NCI-H1105 (cell line): ENCODE measurements around the gene CNBP.
A peak's percentile ranks its signal among the peaks of the same experiment; 100 is the strongest.
"Not testable (repeated sequence)": the region's sequence is repeated elsewhere in the genome, so short reads cannot be mapped to it uniquely, and the experiment has no call there.

Source experiments
- DNase-seq: peaks from one replicate; lab custom pipeline; 2025; lab: John Stamatoyannopoulos, UW

Gene CNBP

DNA sequence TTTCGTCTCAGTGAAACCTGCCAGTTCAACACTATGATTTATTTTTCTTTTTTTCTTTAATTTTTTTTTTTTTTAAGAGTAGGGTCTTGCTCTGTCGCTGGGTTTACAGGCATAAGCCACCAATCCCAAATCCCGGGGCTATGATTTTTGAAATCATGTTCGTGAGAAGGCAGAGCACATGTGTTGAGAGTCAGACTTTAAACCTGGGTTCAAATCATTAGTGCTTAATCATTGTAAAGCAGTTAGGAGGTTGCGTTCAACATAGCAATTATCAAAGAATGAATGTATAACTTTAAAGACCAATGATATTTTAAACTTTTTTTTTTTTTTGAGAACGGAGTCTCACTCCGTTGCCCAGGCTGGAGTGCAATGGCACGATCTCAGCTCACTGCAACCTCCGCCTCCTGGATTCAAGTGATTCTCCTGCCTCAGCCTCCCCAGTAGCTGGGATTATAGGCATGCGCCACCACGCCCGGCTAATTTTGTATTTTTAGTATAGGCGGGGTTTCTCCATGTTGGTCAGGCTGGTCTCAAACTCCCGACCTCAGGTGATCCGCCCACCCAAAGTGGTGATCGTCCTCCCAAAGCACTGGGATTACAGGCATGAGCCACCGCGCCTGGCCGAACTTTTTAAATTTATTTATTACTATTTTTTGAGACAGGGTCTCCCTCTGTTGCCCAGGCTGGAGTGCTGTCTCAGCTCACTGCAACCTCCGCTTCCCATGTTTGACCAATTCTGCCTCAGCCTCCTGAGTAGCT is 1.3 kb upstream of the CNBP start:
- not testable (repeated sequence) for DNase-seq

DNA sequence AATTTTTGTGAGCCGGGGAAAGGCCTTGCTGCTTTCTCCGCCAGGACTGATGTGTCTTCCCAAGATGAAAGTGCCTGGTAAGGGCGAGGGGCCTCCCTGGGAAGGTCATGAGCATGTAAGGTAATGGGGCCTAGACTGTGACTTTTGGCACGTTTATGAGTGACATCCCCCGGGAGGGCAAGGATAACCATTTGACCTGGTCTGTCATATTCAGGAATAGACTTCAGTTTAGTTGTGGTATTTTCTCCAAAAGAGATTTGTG is 631 bp upstream of the CNBP start:
- DNase-seq: peak; percentile 23

DNA sequence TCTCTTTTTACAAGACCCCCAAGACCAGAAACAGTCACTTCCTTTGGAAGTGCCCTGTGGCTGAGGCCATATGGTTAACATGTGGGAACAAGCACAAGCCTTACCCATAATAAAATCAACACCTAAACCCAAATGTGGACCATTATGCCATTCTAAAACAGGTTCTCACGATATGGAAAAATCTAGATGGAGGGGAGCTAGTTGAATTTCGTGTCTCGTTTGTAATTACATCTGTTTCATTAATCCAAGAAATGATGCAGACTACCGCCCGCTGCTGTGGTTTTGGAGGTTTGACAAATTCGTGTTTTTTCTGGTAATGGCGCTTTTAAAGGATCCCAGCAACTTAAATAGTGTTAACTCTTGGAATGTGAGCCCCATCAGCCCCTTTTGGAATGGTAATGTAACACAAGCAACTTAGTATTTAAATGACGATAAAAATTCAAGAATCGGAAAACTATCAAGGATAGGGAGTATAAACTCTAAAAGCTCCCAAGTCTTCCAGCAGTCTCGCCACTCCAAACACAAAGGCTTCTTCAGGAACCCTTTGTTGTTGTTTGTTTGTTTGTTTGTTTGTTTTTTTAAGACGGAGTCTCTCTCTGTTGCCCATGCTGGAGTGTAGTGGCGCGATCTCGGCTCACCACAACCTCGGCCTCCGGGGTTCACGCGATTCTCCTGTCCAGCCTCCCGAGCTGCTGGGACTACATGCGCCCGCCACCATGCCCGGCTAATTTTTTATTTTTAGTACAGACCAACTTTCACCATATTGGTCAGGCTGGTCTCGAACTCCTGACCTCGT is 1.1 kb downstream of the CNBP start:
- no peak for DNase-seq

DNA sequence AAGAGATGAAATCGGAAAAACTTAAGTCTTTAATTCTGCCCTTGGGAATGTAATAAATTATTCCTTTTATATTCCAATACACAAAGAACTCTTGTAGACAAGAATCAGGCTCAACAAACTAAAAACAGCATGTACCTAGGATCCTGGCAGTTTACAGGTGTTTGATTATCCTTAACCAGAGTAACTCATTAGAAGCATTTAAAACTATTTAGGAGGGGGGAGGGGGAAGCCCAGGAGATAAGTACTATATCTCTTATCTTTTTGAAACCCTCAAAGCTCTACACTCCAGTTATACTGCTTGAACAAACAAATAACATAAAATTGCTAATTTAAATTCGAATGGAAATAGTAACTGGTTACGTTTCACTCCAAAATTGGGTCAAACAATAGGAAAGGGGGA is 1.9 kb downstream of the CNBP start:
- DNase-seq: no peak

DNA sequence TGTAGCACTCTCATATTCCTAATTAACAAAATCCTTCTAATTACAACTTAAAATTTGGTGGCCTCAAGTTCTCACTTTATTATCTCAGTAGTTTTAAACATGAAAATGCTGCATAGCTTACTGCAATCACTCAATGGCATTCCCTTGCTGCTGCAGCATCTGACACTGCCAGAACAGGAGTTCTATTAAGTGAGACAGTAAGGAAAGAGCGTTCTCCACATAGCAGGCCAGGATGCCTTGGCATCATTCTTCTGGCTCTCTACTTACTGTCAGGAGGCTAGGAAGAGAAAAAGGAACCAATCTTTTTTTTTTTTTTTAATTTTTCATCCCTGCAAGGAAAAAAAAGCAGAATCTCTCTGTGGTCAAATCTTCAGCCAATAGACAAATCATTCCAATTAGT is 3.2 kb downstream of the CNBP start:
- no peak for DNase-seq

DNA sequence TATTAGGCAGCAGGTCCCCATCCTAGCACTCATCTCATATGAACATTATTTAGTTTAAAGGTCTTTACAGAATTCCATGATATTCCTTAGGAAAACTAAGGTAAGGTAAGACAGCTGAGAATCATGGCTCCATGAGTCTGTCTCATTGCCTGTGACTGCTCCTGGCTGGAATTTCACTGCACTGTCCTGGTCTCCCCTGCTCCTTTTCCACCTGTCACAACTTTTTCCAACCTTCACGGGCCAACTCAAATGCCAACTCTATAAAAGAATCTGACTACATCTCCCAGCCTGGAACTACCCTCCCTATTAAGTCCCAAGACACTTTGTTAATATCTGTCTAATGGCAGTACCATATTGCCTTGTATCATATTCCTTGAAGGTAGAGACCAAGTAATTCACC is 7.6 kb downstream of the CNBP start:
- DNase-seq: no peak

DNA sequence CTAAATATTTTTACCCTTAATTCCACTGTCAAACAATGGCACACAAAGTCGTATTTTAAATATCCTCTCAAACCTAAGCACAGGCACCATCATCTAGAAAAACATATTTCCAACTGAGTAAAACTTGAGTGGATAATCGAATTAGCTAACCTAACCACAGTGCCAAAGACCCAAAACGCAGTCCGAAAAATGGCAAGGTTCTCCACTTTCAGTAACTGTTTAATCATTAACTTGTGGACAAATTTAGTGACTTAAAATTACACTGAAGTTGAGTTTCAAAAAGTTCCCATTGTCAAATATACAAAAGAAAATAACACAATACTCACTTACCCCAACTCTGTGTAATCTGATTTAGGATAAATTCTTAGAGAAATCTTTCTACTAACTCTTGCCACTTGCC is 10.0 kb downstream of the CNBP start:
- no peak for DNase-seq

DNA sequence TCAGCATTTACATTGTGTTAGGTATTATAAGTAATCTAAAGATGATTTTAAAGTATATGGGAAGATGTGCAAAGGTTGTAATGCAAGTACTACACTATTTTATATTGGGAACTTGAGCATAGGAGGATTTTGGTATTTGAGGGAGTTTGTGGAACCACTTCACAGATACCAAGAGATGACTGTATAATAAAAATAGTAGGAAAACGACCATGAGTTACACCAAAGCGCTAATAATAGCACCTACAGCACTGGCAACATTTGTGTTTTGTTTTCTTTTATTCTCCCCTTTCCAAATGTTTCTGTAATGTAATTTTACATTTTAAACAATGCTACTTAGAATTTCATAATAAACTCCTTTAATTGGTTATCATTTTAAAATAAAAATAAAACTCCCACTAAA is 10.5 kb downstream of the CNBP start:
- DNase-seq: no peak

DNA sequence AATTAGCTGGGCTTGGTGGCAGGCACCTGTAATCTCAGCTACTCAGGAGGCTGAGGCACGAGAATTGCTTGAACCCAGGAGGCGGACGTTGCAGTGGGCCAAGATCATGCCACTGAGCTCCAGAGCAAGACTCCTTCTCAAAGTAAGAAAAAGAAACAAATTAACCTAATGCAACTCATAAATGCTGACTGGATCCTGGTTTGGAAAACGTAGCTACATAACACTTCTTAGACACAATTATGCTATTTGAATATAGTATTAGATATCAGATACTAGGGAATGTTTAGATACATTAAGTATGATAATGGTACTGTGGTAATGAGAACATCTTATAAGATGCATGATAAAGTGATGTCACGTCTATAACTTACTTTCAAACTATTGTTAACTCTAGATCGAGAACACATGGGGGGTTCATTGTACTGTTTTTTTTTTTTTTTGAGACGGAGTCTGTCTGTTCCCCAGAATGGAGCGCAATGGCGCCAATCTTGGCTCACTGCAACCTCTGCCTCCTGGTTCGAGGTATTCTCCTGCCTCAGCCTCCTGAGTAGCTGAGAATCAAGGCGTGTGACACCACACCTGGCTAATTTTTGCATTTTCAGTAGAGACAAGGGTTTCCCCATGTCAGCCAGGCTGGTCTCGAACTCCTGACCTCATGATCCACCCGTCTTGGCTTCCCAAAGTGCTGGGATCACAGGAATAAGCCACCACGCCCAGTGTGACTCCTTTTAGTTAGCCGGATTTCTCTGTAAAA is 16.9 kb downstream of the CNBP start:
- no peak for DNase-seq

DNA sequence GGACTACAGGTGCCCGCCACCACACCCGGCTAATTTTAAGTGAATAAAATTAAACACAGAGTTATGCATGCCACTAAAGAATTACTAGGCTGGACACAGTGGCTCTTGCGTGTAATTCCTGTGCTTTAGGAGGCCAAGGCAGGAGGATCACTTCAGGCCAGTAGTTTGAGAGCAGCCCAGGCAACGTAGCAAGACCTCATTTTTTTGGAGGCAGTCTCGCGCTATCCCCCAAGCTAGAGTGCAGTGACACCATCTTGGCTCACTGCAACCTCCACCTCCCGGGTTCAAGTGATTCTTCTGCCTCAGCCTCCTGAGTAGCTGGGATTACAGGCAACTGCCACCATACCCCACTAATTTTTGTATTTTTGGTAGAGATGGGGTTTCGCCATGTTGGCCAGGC is 18.1 kb downstream of the CNBP start:
- DNase-seq: not testable (repeated sequence)

DNA sequence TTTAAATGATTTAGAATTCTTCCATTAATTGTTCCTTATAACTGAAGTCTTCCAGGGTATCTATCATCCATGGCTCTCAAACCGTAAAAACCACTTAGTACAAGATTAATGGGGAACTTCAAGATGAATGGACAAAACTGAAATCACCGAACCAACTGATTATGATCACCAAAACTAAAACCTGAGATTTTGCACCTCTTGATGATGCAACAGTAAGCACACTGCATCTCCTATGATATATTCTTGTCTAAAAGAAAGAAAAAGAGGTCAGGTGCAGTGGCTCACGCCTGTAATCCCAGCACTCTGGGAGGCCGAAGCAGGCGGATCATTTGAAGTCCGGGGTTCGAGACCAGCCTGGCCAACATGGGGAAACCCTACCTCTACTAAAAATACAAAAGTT is 19.2 kb downstream of the CNBP start:
- no peak for DNase-seq

DNA sequence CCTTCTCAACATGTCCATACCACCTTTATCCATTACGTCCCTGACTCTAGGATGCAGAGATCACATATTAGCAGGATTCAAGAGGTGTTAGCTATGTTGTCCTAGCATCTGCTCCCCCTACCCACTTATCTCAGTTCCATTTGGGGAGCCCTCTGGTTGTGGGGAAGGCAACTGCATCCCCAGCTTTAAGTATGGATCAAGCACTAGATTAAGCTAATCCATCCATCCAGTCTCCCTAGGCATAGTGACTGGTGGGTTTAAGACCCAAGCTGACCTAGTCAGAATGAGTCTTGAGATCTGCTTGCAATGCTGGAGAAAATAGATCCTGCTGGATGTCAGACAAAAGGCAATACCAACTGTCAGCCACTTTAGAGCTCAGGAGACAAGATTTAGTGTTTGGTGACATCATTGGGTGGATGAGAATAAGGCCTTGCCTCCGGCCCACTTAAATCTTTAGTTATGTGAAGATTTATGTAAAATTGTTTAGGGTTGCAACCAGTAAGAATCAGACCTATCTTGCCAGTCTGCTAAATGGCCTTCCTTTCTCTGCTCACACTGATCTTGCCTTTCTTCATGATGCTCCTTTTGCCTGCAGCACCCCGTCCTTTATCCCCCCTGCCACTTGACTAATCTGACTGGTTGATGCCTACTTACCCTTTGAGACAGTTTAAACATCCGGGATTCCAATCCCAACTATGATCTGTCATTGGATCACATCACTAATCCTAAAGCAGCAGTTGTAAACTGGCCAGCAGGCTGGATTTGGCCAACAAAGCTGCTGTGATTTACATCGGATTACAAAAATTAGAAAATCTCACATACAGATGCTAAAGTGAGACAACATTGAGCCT is 20.7 kb downstream of the CNBP start:
- DNase-seq: no peak

DNA sequence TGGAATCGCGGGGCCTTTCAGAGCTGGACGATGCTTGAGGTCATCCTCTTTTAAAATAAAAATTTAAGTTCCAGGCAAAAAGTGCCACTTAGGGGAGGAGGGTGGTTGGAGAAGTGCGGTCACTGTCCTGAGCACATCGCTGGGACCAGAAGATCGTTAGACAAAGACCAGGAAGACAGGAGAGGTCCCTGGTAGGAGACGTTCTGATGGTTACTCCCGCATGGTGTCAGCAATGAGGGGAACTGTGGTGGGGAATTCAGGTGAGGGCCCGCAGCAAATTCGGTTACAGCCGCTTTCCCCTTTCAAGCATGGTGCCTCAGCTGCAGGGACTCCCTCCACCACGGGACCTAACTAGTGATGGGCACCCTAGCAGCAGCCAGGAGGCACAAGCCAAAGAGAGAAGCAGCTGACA is 21.8 kb downstream of the CNBP start:
- DNase-seq: no peak

DNA sequence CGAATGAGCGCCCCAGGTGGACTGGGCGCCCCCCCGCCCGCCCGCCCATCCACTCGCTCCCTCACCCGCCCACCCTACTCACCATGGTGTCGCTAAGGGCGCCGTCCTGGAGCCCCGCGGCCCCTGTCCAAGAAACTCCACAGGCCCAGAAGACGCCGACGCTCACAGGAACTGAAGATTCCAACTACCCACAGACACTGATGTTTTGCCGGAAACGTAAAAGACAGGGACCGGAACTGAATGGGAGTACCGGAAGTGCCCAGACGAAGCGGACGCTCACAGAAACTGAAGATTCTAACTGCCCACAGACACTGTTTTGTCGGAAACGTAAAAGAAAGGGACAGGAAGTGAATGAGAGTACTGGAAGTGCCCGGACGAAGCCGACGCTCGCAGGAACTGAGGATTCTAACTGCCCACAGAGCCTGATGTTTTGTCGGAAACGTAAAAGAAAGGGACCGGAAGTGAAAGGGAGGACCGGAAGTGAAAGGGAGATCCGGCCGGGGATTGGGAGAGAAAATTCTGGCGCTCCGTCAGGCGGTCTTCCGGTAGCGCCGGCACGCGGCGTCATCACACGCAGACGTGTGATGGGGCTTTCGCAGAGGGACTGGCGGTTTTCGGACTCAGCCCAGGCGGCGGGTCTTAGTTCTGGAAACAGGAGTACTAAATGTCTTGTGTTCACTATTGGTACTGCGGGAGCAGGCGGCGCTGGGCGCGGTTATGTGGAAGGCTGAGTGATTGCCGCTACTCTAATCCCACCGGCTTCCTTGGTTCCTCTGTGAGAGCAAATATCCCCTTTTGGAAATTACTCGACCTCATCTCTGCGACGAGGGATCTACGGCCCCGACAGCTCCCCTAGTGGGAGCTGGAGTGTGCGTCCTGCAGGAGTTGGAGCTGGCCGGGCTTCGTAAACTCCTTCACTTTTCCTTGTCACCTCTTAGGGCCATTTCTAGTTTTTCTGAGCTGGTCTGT is 22.5 kb downstream of the CNBP start, which contains the start of gene ISY1:
Gene ISY1, minus strand, starts transcription at position 173 of the 969 bp plus-strand sequence. Its CDS starts 88 bp downstream, at position 85.
- peak; percentile 97 for DNase-seq

DNA sequence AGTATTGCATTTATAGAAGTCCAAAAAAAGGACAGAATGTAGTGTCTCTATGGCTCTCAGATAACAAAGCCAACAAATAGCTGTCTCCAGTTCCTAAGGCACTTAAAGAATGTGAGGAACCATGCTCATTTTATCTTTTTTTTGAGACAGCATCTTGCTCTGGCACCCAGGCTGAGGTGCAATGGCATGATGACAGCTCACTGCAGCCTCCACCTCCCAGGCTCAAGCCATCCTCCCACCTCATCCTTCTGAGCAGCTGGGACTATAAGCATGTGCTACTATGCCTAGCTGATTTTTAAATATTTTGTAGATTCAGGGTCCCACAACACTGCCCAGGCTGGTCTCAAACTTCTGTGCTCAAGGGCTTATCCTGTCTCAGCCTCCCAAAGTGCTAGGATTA is 38.9 kb downstream of the CNBP start:
- DNase-seq: no peak

DNA sequence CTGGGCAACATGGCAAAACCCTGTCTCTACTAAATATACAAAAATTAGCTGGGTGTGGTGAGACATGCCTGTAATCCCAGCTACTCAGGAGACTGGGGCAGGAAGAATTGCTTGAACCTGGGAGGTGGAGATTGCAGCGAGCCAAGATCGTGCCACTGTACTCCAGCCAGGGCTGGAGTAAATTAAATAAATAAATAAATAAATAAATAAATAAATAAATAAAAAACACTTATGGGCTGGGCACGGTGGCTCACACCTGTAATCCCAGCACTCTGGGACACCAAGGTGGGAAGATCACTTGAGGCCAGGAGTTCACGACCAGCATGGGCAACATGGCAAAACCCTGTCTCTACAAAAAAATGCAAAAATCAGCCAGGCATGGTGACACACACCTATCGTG is 42.7 kb downstream of the CNBP start:
- DNase-seq: not testable (repeated sequence)

DNA sequence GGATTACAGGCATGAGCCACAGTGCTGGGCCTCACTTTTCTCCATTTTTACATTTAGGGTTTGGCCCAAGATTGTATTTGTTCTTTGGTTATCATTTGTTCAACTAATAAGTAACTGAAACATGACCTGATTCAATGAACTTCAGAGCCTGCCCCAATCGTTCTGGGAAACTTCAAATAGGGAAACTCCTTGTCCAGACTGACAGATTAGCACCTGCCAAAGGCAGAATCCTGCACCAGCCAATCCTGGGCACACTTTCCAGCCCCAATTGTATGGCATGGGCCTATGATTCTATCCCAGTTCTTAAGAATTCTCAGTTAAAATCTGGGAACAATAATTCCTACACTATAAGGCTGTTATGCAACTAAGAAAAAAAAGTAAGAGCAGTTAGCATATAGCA is 43.8 kb downstream of the CNBP start:
- no peak for DNase-seq

DNA sequence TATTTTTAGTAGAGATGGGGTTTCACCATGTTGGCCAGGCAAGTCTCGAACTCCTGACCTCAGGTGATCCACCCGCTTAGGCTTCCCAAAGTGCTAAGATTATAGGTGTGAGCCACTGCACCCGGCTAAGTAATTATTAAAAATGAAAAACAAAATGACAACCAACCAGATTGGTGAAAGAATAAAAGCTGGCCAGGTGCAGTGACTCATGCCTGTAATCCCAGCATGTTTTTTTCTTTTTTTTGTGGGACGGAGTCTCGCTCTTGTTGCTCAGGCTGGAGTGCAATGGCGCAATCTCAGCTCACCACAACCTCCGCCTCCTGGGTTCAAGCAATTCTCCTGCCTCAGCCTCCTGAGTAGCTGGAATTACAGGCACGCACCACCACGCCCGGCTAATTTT is 47.4 kb downstream of the CNBP start:
- DNase-seq: not testable (repeated sequence)

DNA sequence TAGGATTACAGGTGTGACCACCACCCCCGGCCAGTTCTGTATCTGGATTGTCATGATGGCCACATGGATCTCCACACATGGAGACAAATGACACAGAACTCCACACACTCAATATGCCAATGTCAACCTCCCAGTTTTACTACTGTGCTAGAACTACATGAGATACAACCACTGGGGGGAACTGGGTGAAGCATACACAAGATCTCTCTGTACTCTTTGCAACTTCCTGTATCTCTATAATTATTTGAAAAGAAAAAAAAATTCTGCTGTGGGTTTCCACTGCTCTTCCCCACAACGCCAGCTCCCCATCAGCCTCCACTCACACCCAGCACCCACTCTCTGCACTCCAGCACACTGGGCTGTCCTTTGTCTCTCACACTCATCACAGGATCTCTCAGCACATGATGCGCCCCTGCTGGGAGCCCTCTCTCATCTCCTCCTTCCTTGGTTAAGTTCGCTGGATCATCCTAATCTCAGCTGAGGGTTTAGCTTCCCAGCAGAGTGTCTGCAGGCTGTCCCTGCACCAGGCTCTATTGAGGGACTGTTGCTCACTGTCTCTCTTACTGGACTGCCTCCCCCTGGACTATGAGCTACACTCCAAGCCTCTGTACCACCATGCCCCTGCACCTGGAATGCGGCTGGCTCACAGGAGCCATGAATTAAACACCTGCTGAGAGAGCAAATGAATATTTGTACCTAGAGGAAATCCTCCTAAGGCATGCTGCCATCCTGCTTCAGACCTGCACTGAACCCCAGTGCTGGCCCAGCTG is 51.4 kb downstream of the CNBP start:
- no peak for DNase-seq

DNA sequence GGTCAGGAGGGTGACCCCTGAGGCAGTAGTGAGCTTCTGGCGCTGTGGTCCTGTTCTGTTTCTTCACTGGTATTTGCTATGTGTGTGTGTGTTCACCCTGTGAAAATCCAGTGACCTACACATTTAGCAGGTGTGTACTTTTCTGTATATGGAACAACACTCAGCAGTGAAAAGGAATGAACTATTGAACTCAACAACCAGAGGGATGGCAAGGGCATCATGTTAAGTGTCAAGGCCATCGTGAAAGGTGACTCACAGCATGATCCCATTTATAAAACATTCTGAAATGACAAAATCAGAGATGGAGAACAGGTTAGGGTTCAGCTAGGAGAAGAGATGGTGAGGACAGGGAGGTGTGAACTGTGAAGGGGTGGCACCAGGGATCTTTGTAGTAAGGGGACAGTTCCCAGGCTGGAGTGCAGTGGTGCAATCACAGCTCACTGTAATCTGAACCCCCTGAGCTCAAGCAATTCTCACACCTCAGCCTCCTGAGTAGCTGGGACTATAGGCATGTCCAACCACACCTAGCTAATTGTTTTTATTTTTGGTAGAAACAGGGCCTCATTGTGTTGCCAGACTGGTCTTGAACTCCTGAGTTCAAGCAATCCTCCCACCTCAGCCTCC is 52.1 kb downstream of the CNBP start:
- no peak for DNase-seq
